Fibroblast of the aortic adventitia (primary cell): ENCODE results near the gene PRR23E. TPM values are rescaled to one million over a fixed set of nuclear protein-coding genes. Genes with fewer than 3 reads are reported as not detected.

ENCODE experiments used
- DNase-seq: peaks from one replicate; pipeline ENCODE4 v3.0.0-alpha.2; 2010; ENCODE audit warnings: low read depth
- H3K4me3 ChIP-seq: 2 replicates; pipeline ENCODE4 v1.5.1; 2011; ENCODE audit warnings: low read depth, mild to moderate bottlenecking, control low read depth, low read length, moderate library complexity
- CTCF ChIP-seq: IDR thresholded peaks from 2 replicates; pipeline ENCODE4 v1.5.1; 2011; ENCODE audit warnings: mild to moderate bottlenecking, low read length, control low read depth, inconsistent platforms; ENCODE audit not compliant: insufficient read depth
- total RNA-seq: library from RNA; depleted of rRNA; stranded (reverse); fragments of >200 nt; gene quantifications from 2 replicates; pipeline ENCODE4 v1.2.3, GENCODE V29; 2012; ENCODE audit warnings: low replicate concordance

The PRR23E gene
- total RNA-seq, 1 donor, result not detected

DNA sequence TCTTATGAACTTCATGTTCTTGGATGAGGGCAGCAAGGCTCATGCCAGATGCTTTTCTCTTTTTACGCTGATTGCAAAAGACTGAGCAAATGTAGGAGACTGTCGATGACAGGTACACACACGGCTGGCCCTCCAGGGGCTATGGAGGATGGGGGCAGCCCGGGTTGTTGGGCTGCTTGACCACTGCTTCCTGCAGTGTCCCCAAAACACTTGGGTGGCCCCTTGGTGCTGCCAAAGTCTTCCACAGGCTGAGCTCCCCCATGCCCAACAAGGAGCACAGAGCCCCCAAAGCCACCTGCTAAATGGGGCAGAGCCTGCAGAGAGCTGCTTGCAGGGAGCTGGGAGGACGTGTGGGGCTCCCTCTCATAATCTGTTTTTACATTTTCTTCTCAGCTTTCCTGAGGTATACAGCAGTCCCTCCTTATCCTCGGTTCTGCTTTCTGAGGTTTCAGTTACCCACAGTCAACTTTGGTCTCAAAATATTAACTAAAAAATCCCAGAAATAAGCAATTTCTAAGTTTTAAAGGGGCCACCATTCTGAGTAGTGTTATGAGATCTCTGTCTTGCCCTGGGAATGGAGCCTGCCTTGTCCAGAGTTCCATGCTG lies 7.3 kb downstream of the PRR23E start:
- TF ChIP-seq CTCF, result no peak
- no peak for DNase-seq
- H3K4me3 ChIP-seq, result no peak overlapping the region

DNA sequence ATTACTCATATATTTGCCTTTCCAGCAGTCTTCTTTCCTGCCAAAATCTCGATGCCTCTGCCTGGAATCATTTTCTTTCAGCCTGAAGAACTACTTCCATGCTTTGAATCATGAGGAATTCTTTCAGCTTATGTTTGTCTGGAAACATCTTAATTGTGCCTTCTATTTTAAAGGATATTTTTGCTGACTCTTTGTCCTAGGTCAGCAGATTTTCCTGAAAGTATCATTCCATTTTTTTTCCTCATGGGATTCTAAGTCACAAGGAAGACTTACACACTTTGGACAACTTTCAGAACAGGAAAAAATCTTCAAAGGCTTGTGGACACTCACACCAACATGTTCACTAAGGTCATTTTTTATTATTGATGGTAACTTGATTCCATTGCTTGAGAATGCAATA lies 10.1 kb downstream of the PRR23E start:
- no peak overlapping the region for H3K4me3 ChIP-seq
- no peak for TF ChIP-seq CTCF
- DNase-seq, result peak; percentile 14

GRCh38 chr3:127204841-127205582 lies 12.1 kb downstream of the PRR23E start:
- no peak overlapping the region for H3K4me3 ChIP-seq
- DNase-seq, result no peak
- TF ChIP-seq CTCF, result no peak

DNA sequence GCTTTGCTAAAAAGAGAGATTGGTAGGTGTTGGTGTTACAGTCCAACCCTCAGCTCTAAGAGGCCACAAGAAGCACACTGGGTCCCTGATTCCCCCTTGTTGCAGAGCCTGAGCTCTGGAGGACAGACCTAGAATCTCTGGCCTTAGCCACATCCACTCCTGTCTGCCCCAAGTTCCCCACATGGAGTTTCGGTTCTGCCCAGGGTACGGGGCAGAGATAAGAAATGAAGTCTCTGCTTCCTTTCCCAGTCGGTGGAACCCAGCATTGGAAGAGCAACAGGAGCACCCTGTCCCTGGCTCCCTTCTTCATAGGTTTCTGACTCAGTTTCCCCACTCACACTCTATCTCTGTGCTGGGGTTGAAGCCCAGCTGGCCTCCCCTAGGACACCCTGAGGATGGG lies 13.2 kb downstream of the PRR23E start:
- no peak overlapping the region for H3K4me3 ChIP-seq
- DNase-seq, result no peak
- TF ChIP-seq CTCF, result no peak

GRCh38 chr3:127206611-127207516 lies 13.9 kb downstream of the PRR23E start:
- TF ChIP-seq CTCF, result no peak
- DNase-seq, result no peak
- H3K4me3 ChIP-seq, result no peak overlapping the region

- no peak for DNase-seq
- no peak overlapping the region for H3K4me3 ChIP-seq
- no peak for TF ChIP-seq CTCF
Measured at GRCh38 chr3:127207727-127208482, 15.0 kb downstream of the PRR23E start.
